ENCODE data around the gene SLC3A2. TPM values are rescaled to one million over a fixed set of nuclear protein-coding genes. Genes with fewer than 3 reads are reported as not detected.

The SLC3A2 gene
- total RNA-seq, 3 donors from 2014 or later (not counting 1 experiment from before 2014, with no cell fraction given), result 200 to 235 (median 207) TPM

GRCh38 chr11:62853279-62853965 is 27.3 kb upstream of the SLC3A2 start:
- TF ChIP-seq CTCF (IDR thresholded peaks at IDR 0.05), result no peak
- H3K4me3 Mint-ChIP-seq, result peak overlapping the region; percentile 98
- H3K4me1 ChIP-seq (ENCODE audit: control insufficient read depth, insufficient read depth, low read length), result peaks cover 31% of the 10 kb centered on the region
- H3K27ac Mint-ChIP-seq, result peak overlapping the region; percentile 95 to 97
- H3K36me3 ChIP-seq (ENCODE audit: control insufficient read depth, insufficient read depth, low read length), result peaks cover 33% of the 10 kb centered on the region
- no peaks in the 10 kb centered on the region for H3K9me3 ChIP-seq (ENCODE audit: control insufficient read depth, insufficient read depth, low read length)
- intact Hi-C loops (cut with micrococcal nuclease), result no loop called here
- H3K27me3 Mint-ChIP-seq (ENCODE audit: low read depth in 2 of 2), result no peaks in the 10 kb centered on the region
- DNase-seq (peak in 1 of 2 donors; percentile 57), ATAC-seq (no peak)
- no peak overlapping the region for H3K27ac ChIP-seq (ENCODE audit: low read length)
- 59% methylated on average over 6 of the region's 7 CpGs for WGBS (ENCODE audit: insufficient coverage)
- H3K4me3 ChIP-seq (ENCODE audit: low read length), result no peak overlapping the region
- no peaks in the 10 kb centered on the region for H3K27me3 ChIP-seq (ENCODE audit: control insufficient read depth, insufficient read depth, low read length)
- peaks cover 18% of the 10 kb centered on the region for H3K36me3 Mint-ChIP-seq
- H3K9me3 Mint-ChIP-seq, result no peaks in the 10 kb centered on the region
- H3K4me1 Mint-ChIP-seq, result peaks cover 45% of the 10 kb centered on the region in 2 donors

GRCh38 chr11:62854013-62854824 is 26.5 kb upstream of the SLC3A2 start:
- no peak for TF ChIP-seq CTCF (IDR thresholded peaks at IDR 0.05)
- Mint-ChIP-seq H3K27ac (peak overlapping the region; percentile 95 to 97), H3K36me3 (peaks cover 18% of the 10 kb centered on the region), H3K9me3 (no peaks in the 10 kb centered on the region), H3K4me3 (peak overlapping the region; percentile 98), H3K27me3 (ENCODE audit: low read depth in 2 of 2) (no peaks in the 10 kb centered on the region), H3K4me1 (peaks cover 45% of the 10 kb centered on the region in 2 donors)
- intact Hi-C loops (cut with micrococcal nuclease), result no loop called here
- Histone ChIP-seq H3K27me3 (ENCODE audit: control insufficient read depth, insufficient read depth, low read length) (no peaks in the 10 kb centered on the region), H3K36me3 (ENCODE audit: control insufficient read depth, insufficient read depth, low read length) (peaks cover 33% of the 10 kb centered on the region), H3K4me1 (ENCODE audit: control insufficient read depth, insufficient read depth, low read length) (peaks cover 31% of the 10 kb centered on the region), H3K27ac (ENCODE audit: low read length) (peak overlapping the region; percentile 21), H3K4me3 (ENCODE audit: low read length) (peak overlapping the region; percentile 79), H3K9me3 (ENCODE audit: control insufficient read depth, insufficient read depth, low read length) (no peaks in the 10 kb centered on the region)
- 16% methylated on average over 7 of the region's 8 CpGs for WGBS (ENCODE audit: insufficient coverage)
- ATAC-seq, result no peak
- no peak for DNase-seq

- intact Hi-C loops (cut with micrococcal nuclease), result loop anchor here (1.0 to 5.0 kb wide), 2 partner anchors 14 to 263 kb away; partner anchors contain the start of gene TUT1
- Mint-ChIP-seq H3K27ac (peak overlapping the region; percentile 95 to 97), H3K9me3 (no peaks in the 10 kb centered on the region), H3K27me3 (ENCODE audit: low read depth in 2 of 2) (no peaks in the 10 kb centered on the region), H3K4me1 (peaks cover 45% of the 10 kb centered on the region in 2 donors), H3K4me3 (peak overlapping the region; percentile 98), H3K36me3 (peaks cover 18% of the 10 kb centered on the region)
- H3K27ac ChIP-seq (ENCODE audit: low read length), result peak overlapping the region; percentile 64
- WGBS (ENCODE audit: insufficient coverage), result 4% methylated on average over 15 of the region's 15 CpGs
- DNase-seq (peak in 1 of 2 donors; percentile 35), ATAC-seq (no peak)
- peaks cover 33% of the 10 kb centered on the region for H3K36me3 ChIP-seq (ENCODE audit: control insufficient read depth, insufficient read depth, low read length)
- H3K4me1 ChIP-seq (ENCODE audit: control insufficient read depth, insufficient read depth, low read length), result peaks cover 31% of the 10 kb centered on the region
- no peak for TF ChIP-seq CTCF (IDR thresholded peaks at IDR 0.05)
- peak overlapping the region; percentile 79 for H3K4me3 ChIP-seq (ENCODE audit: low read length)
- H3K27me3 ChIP-seq (ENCODE audit: control insufficient read depth, insufficient read depth, low read length), result no peaks in the 10 kb centered on the region
- no peaks in the 10 kb centered on the region for H3K9me3 ChIP-seq (ENCODE audit: control insufficient read depth, insufficient read depth, low read length)
Observed at GRCh38 chr11:62854825-62855570, 25.7 kb upstream of the SLC3A2 start.

Measured in natural killer cell (primary cell).